Hepatocyte (in vitro differentiated cells): ENCODE results near the gene PDE3B.

Experiments used
- EZH2 ChIP-seq: fragments of 200-600 bp; sonication (generic); IDR thresholded peaks from 2 replicates; pipeline ENCODE4 v1.6.1; 2016; ENCODE audit warnings: antibody characterized with exemption, mild to moderate bottlenecking, borderline replicate concordance
- TF ChIP-seq, protein P1 (sequence below): fragments of 200-600 bp; sonication (generic); IDR thresholded peaks from 2 replicates; pipeline ENCODE4 v1.5.1; 2016; ENCODE audit warnings: antibody characterized with exemption, mild to moderate bottlenecking; ENCODE audit not compliant: poor library complexity

DNA sequence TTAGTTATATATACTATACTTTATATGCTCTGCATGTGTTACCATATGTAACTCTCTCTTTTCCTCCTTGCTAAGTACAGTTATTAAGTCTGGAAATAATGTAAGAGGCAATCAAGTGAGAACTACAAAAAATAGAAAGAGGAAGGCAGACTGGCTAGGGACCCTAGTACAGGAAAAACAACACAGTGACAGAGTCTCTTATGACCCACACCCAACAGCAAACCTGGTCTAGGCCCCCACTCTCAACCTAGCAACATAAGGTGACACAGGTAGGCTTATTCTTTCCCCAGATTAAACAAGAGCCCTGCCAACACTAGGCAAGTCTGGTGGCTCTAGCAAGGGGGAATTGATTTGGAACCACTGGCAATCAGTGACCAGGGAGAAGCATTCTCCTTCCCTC, 132.3 kb downstream of the PDE3B start:
- TF ChIP-seq, protein P1, sequence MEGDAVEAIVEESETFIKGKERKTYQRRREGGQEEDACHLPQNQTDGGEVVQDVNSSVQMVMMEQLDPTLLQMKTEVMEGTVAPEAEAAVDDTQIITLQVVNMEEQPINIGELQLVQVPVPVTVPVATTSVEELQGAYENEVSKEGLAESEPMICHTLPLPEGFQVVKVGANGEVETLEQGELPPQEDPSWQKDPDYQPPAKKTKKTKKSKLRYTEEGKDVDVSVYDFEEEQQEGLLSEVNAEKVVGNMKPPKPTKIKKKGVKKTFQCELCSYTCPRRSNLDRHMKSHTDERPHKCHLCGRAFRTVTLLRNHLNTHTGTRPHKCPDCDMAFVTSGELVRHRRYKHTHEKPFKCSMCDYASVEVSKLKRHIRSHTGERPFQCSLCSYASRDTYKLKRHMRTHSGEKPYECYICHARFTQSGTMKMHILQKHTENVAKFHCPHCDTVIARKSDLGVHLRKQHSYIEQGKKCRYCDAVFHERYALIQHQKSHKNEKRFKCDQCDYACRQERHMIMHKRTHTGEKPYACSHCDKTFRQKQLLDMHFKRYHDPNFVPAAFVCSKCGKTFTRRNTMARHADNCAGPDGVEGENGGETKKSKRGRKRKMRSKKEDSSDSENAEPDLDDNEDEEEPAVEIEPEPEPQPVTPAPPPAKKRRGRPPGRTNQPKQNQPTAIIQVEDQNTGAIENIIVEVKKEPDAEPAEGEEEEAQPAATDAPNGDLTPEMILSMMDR = no peak
- no peak for TF ChIP-seq EZH2
